ENCODE results near the gene COL4A4. TPM values are rescaled to one million over a fixed set of nuclear protein-coding genes. Genes with fewer than 3 reads are reported as not detected.

The COL4A4 gene
- total and polyA plus RNA-seq, 2 donors (not counting 3 experiments of a cell fraction or from before 2014, with no cell fraction given), result not detected

DNA sequence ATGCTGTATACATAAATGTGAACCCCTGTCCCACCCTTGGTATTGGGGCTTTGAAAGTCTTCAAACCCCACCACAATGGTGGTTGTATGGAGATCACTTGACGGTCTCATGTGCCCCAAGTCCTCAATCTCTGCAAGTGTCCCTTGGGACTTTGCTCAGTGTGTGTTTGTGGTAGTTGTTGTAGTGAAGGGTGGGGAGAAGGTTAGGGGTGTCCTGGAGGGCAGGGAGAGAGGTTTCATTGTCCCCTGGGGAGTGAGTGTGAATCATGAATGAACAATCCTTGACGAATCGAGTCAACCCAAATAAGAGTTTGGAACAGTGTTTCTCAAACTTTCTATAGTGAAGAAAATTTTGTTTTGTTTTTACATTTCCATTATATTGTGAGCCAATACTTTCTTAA, 28.5 kb upstream of the COL4A4 start:
- DNase-seq (ENCODE audit: low read depth, low spot score), result no peak
- dilution Hi-C loops (cut with MboI; ENCODE audit: extremely low pct_ligation_motif_present, low sequenced_read_pairs) (no loop called here), intact Hi-C loops (cut with micrococcal nuclease) (no loop called here)
- Histone ChIP-seq H3K79me2 (ENCODE audit: control insufficient read depth, insufficient read depth, low read length) (no peaks in the 10 kb centered on the region), H4K20me1 (replicated peaks; ENCODE audit: control insufficient read depth, extremely low read depth, insufficient read depth, low read length) (no peaks in the 10 kb centered on the region), H3K9ac (replicated peaks; ENCODE audit: extremely low read depth, insufficient read depth, low read length) (no peak overlapping the region), H3K27me3 (ENCODE audit: control insufficient read depth in 2 of 2, insufficient read depth in 2 of 2, low read length in 2 of 2) (no peaks in the 10 kb centered on the region), H3K4me3 (replicated peaks in 1 of 3; ENCODE audit: insufficient read depth in 1 of 3, low read depth in 1 of 3, low read length in 3 of 3) (no peak overlapping the region), H3K27ac (ENCODE audit: insufficient read depth, low read depth, low read length) (no peak overlapping the region), H2AFZ (ENCODE audit: low read depth, low read length) (no peak overlapping the region), H3K9me3 (replicated peaks; ENCODE audit: control insufficient read depth, insufficient read depth, low read length) (peaks cover 1% of the 10 kb centered on the region), H3K4me2 (ENCODE audit: insufficient read depth, low read length) (no peak overlapping the region), H3K4me1 (ENCODE audit: control insufficient read depth, extremely low read depth, insufficient read depth, low read length) (no peaks in the 10 kb centered on the region), H3K36me3 (ENCODE audit: control insufficient read depth in 2 of 2, extremely low read depth in 1 of 2, insufficient read depth in 2 of 2, low read length in 2 of 2) (no peaks in the 10 kb centered on the region), H3K9me1 (replicated peaks; ENCODE audit: control insufficient read depth, extremely low read depth, insufficient read depth, low read length) (no peaks in the 10 kb centered on the region)
- TF ChIP-seq MYC (IDR thresholded peaks at IDR 0.05; ENCODE audit: low read depth, low read length) (no peak), FOS (IDR thresholded peaks at IDR 0.05; ENCODE audit: borderline replicate concordance, insufficient read depth, low read length) (no peak), POLR2AphosphoS5 (IDR thresholded peaks at IDR 0.05; ENCODE audit: insufficient read depth, low read depth, low read length) (no peak), JUN (IDR thresholded peaks at IDR 0.05; ENCODE audit: borderline replicate concordance, insufficient read depth, insufficient read length, low read depth) (no peak), POLR2A (IDR thresholded peaks at IDR 0.05; ENCODE audit: low read depth, low read length) (no peak), EZH2 (IDR thresholded peaks at IDR 0.05; ENCODE audit: borderline replicate concordance, low read depth, low read length, severe bottlenecking) (no peak), MAX (IDR thresholded peaks at IDR 0.05; ENCODE audit: insufficient read depth, insufficient read length) (no peak), CTCF (IDR thresholded peaks at IDR 0.05; ENCODE audit: extremely low read depth in 1 of 2, insufficient read depth in 1 of 2, low read depth in 1 of 2, low read length in 2 of 2) (no peak), GATA2 (IDR thresholded peaks at IDR 0.05; ENCODE audit: insufficient read depth, insufficient read length, low read depth, low read length) (no peak)
- POLR2A ChIA-PET, result no interaction called here
- CTCF ChIA-PET, result no interaction called here
- no TSS peak for BruUV-seq (replicated peaks)
- FAIRE-seq, result no peak
